HG03432 (cell line): ENCODE data around the gene PCDHGB5.
"Not testable (repeated sequence)": the region's sequence is repeated elsewhere in the genome, so short reads cannot be mapped to it uniquely, and the experiment has no call there.

ENCODE experiments used
- ATAC-seq: cut with Tn5 transposase; IDR thresholded peaks from one replicate; pipeline ENCODE4 v1.9.1; 2021; ENCODE audit warnings: mild to moderate bottlenecking, moderate library complexity; ENCODE audit not compliant: unreplicated experiment

The PCDHGB5 gene

GRCh38 chr5:141375444-141376155 lies 22.1 kb upstream of the PCDHGB5 start:
- ATAC-seq = not testable (repeated sequence)

DNA sequence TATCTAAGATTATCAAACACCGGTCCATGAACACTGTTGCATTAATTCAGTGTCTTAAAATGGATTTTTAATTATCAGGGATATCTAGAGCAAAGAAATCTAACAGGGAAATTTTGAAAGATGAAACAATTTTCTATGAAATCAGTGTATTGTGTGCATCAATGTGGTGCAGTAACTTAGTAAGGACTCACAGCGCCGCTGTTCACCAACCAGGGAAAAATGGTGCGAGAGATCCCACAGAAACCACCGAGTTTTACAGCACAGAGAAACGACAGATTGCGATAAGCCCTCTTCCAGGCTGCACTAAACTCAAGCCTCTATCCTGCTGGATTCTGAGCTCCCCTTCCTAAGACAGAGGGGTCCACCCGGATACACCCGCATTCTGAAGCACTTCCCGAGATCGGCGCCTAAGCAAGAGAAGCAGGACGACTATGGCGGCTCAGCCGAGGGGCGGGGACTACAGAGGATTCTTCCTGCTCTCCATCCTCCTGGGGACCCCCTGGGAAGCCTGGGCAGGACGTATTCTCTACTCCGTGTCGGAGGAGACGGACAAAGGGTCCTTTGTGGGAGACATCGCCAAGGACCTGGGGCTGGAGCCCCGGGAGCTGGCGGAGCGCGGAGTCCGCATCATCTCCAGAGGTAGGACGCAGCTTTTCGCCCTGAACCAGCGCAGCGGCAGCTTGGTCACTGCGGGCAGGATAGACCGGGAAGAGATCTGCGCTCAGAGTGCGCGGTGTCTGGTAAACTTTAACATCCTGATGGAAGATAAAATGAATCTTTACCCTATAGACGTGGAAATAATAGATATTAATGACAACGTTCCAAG lies 15.1 kb upstream of the PCDHGB5 start, which contains the start of gene PCDHGA7:
PCDHGA7 (plus strand) TSS at position 274 of the 826 bp plus-strand sequence; CDS start at position 432, 158 bp downstream.
- peak; percentile 64 for ATAC-seq

DNA sequence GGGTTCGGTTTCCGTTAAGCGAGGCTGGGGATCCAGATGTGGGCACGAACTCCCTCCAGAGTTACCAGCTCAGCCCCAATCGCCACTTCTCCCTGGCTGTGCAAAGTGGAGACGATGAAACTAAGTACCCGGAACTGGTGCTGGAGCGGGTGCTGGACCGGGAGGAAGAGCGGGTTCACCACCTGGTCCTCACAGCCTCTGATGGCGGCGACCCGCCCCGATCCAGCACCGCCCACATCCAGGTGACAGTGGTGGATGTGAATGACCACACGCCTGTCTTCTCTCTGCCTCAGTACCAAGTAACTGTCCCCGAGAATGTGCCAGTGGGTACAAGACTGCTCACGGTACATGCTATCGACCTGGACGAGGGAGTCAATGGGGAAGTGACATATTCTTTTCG lies 14.4 kb upstream of the PCDHGB5 start:
- ATAC-seq = no peak

GRCh38 chr5:141384471-141385267 lies 13.1 kb upstream of the PCDHGB5 start:
- no peak for ATAC-seq

- peak; percentile 91 for ATAC-seq
Measured at GRCh38 chr5:141387557-141388311, 10.0 kb upstream of the PCDHGB5 start, which contains the start of gene PCDHGB4. Gene PCDHGB4 (plus strand): TSS chr5:141387698. CDS start chr5:141387885, 187 bp downstream.

DNA sequence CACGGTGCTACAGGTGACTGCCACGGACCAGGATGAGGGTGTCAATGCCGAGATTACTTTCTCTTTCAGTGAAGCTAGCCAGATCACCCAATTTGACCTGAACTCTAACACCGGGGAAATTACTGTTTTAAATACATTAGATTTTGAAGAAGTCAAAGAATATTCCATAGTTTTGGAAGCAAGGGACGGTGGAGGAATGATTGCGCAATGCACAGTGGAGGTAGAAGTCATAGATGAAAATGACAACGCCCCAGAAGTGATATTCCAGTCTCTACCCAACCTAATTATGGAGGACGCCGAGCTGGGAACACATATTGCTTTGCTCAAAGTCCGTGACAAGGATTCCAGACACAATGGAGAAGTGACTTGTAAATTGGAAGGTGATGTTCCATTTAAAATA lies 9.1 kb upstream of the PCDHGB5 start:
- ATAC-seq = no peak

DNA sequence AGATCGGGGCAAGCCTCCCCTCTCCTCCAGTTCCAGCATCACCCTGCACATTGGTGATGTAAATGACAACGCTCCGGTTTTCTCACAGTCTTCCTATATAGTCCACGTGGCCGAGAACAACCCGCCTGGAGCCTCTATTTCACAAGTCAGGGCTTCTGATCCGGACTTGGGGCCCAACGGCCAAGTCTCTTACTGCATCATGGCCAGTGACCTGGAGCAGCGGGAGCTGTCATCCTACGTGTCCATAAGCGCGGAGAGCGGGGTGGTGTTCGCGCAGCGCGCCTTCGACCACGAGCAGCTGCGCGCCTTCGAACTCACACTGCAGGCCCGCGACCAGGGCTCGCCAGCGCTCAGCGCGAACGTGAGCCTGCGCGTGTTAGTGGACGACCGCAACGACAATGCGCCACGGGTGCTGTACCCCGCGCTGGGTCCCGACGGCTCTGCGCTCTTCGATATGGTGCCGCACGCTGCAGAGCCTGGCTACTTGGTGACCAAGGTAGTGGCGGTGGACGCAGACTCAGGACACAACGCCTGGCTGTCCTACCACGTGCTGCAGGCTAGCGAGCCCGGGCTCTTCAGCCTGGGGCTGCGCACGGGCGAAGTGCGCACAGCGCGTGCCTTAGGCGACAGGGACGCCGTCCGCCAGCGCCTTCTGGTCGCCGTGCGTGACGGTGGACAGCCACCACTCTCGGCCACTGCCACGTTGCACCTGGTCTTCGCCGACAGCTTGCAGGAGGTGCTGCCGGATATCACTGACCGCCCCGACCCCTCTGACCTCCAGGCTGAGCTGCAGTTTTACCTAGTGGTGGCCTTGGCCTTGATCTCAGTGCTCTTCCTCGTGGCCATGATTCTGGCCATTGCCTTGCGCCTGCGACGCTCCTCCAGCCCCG lies 8.3 kb upstream of the PCDHGB5 start:
- ATAC-seq = no peak

- ATAC-seq = no peak
Measured at GRCh38 chr5:141392429-141393198, 5.1 kb upstream of the PCDHGB5 start, which contains the start of gene PCDHGA8. Gene PCDHGA8 (plus strand): TSS chr5:141392633. CDS start chr5:141392814, 181 bp downstream.

DNA sequence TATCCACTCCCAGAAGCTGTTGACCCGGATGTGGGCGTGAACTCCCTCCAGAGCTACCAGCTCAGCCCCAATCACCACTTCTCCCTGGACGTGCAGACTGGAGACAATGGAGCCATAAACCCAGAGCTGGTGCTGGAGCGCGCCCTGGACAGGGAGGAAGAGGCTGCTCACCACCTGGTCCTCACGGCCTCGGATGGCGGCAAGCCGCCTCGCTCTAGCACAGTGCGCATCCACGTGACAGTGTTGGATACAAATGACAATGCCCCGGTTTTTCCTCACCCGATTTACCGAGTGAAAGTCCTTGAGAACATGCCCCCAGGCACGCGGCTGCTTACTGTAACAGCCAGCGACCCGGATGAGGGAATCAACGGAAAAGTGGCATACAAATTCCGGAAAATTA lies 4.5 kb upstream of the PCDHGB5 start:
- no peak for ATAC-seq

- not testable (repeated sequence) for ATAC-seq
Measured at GRCh38 chr5:141394401-141395187, 3.2 kb upstream of the PCDHGB5 start.

- ATAC-seq = no peak
Measured at GRCh38 chr5:141398608-141399007, 861 bp downstream of the PCDHGB5 start.

GRCh38 chr5:141399555-141400258 lies 2.0 kb downstream of the PCDHGB5 start:
- ATAC-seq = no peak

DNA sequence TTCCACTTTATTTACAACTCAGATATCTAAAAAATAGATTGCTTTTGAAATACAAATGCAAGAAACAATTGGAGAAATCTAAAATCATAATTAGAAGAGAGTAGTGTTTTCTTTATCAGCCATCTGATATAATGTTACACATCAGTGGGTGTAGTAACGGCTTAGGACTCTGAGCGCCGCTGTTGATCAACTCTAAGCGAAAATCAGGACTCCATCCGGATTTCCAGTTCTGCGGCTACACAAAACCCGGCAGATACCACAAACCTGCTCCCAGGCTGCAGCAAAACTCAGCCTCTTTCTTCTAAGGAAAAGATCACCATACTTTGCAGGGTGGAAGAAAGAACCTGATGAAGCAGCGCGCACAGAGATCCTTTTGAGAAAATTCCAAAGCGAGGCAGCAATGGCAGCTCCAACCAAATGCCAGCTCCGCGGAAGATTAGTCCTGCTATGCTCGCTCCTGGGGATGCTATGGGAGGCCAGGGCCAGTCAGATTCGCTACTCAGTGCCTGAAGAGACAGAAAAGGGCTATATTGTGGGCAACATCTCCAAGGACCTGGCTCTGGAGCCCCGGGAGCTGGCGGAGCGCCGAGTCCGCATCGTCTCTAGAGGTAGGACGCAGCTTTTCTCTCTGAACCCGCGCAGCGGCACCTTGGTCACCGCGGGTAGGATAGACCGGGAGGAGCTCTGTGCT lies 5.0 kb downstream of the PCDHGB5 start, which contains the start of gene PCDHGA9:
PCDHGA9 (plus strand) TSS at position 226 of the 691 bp plus-strand sequence; CDS start at position 401, 175 bp downstream.
- ATAC-seq = peak; percentile 43

DNA sequence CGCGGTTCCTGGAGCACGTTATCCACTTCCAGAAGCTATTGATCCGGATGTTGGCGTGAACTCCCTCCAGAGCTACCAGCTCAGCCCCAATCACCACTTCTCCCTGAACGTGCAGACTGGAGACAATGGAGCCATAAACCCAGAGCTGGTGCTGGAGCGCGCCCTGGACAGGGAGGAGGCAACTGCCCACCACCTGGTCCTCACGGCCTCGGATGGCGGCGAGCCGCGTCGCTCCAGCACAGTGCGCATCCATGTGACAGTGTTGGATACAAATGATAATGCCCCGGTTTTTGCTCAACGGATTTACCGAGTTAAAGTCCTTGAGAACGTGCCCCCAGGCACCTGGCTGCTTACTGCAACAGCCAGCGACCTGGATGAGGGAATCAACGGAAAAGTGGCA lies 5.6 kb downstream of the PCDHGB5 start:
- ATAC-seq = no peak

GRCh38 chr5:141407790-141408505 lies 10.2 kb downstream of the PCDHGB5 start, which contains the start of gene PCDHGB6:
Gene PCDHGB6 (plus strand): TSS chr5:141408021. CDS start chr5:141408203, 182 bp downstream.
- peak; percentile 81 for ATAC-seq
